ENCODE measurements around the gene IFT80. TPM values are rescaled to one million over a fixed set of nuclear protein-coding genes. Genes with fewer than 3 reads are reported as not detected.

IFT80 gene
- total and polyA plus RNA-seq, 2 experiments from 2014 or later = 14.1 to 33.0 TPM

DNA sequence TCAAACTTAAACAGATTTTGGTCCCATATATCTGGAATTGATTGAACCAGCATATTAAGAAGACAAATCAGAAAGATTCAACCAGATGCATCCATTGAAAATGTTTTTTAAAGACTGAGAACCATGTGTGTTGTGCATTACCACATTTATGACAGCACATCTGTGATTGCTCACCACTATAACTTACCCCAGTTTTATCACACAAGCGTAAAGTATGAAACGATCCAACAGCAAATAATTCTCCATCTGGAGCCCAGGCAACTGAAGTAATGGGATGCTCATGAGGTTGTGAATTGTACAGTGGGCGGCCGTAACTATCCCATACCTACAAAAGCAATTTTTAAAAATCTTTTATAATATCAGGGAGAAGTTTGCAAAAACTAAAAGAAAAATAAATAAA, 43.2 kb downstream of the IFT80 start:
- H3K4me1 Mint-ChIP-seq = peaks cover 2% of the 10 kb centered on the region; the same call in 1 of the 3 replicates
- peaks cover 3% of the 10 kb centered on the region; the same call in 1 of the 2 replicates for H4K20me1 ChIP-seq (replicated peaks; ENCODE audit: insufficient read depth)
- no peaks in the 10 kb centered on the region for H3K4me1 ChIP-seq (ENCODE audit: insufficient read depth)
- no peak overlapping the region for H2AFZ ChIP-seq
- H3K79me2 ChIP-seq (replicated peaks; ENCODE audit: insufficient read depth) = no peaks in the 10 kb centered on the region
- ATAC-seq (no peak), DNase-seq (ENCODE audit: low spot score) (no peak)
- no peaks in the 10 kb centered on the region for H3F3A ChIP-seq (replicated peaks; ENCODE audit: low read depth)
- peaks cover 6% of the 10 kb centered on the region; the same call in 2 of the 3 replicates for H3K36me3 Mint-ChIP-seq (ENCODE audit: low read depth)
- TF ChIP-seq POLR2AphosphoS5 (IDR thresholded peaks at IDR 0.05; ENCODE audit: low read depth) (no peak), EZH2 (IDR thresholded peaks at IDR 0.05; ENCODE audit: low read depth, unreplicated experiment) (no peak), ZNF331 (CRISPR knock-in tag; IDR thresholded peaks at IDR 0.05; ENCODE audit: low read depth) (no peak), ZNF114 (CRISPR knock-in tag; IDR thresholded peaks at IDR 0.05) (no peak), NANOG (IDR thresholded peaks at IDR 0.05; ENCODE audit: borderline replicate concordance) (no peak), JUNB (IDR thresholded peaks at IDR 0.05; ENCODE audit: unreplicated experiment) (no peak), EZH2phosphoT487 (IDR thresholded peaks at IDR 0.05; ENCODE audit: unreplicated experiment) (no peak), STAT1 (IDR thresholded peaks at IDR 0.05; ENCODE audit: unreplicated experiment) (no peak), CREB1 (CRISPR knock-in tag; IDR thresholded peaks at IDR 0.05; ENCODE audit: low read depth) (no peak)
- TF ChIP-seq, protein P1, sequence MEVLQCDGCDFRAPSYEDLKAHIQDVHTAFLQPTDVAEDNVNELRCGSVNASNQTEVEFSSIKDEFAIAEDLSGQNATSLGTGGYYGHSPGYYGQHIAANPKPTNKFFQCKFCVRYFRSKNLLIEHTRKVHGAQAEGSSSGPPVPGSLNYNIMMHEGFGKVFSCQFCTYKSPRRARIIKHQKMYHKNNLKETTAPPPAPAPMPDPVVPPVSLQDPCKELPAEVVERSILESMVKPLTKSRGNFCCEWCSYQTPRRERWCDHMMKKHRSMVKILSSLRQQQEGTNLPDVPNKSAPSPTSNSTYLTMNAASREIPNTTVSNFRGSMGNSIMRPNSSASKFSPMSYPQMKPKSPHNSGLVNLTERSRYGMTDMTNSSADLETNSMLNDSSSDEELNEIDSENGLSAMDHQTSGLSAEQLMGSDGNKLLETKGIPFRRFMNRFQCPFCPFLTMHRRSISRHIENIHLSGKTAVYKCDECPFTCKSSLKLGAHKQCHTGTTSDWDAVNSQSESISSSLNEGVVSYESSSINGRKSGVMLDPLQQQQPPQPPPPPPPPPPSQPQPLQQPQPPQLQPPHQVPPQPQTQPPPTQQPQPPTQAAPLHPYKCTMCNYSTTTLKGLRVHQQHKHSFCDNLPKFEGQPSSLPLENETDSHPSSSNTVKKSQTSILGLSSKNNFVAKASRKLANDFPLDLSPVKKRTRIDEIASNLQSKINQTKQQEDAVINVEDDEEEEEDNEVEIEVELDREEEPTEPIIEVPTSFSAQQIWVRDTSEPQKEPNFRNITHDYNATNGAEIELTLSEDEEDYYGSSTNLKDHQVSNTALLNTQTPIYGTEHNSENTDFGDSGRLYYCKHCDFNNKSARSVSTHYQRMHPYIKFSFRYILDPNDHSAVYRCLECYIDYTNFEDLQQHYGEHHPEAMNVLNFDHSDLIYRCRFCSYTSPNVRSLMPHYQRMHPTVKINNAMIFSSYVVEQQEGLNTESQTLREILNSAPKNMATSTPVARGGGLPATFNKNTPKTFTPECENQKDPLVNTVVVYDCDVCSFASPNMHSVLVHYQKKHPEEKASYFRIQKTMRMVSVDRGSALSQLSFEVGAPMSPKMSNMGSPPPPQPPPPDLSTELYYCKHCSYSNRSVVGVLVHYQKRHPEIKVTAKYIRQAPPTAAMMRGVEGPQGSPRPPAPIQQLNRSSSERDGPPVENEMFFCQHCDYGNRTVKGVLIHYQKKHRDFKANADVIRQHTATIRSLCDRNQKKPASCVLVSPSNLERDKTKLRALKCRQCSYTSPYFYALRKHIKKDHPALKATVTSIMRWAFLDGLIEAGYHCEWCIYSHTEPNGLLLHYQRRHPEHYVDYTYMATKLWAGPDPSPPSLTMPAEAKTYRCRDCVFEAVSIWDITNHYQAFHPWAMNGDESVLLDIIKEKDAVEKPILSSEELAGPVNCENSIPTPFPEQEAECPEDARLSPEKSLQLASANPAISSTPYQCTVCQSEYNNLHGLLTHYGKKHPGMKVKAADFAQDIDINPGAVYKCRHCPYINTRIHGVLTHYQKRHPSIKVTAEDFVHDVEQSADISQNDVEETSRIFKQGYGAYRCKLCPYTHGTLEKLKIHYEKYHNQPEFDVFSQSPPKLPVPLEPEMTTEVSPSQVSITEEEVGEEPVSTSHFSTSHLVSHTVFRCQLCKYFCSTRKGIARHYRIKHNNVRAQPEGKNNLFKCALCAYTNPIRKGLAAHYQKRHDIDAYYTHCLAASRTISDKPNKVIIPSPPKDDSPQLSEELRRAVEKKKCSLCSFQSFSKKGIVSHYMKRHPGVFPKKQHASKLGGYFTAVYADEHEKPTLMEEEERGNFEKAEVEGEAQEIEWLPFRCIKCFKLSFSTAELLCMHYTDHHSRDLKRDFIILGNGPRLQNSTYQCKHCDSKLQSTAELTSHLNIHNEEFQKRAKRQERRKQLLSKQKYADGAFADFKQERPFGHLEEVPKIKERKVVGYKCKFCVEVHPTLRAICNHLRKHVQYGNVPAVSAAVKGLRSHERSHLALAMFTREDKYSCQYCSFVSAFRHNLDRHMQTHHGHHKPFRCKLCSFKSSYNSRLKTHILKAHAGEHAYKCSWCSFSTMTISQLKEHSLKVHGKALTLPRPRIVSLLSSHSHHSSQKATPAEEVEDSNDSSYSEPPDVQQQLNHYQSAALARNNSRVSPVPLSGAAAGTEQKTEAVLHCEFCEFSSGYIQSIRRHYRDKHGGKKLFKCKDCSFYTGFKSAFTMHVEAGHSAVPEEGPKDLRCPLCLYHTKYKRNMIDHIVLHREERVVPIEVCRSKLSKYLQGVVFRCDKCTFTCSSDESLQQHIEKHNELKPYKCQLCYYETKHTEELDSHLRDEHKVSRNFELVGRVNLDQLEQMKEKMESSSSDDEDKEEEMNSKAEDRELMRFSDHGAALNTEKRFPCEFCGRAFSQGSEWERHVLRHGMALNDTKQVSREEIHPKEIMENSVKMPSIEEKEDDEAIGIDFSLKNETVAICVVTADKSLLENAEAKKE (CRISPR knock-in tag; IDR thresholded peaks at IDR 0.05) = no peak
- TF ChIP-seq, protein P2, sequence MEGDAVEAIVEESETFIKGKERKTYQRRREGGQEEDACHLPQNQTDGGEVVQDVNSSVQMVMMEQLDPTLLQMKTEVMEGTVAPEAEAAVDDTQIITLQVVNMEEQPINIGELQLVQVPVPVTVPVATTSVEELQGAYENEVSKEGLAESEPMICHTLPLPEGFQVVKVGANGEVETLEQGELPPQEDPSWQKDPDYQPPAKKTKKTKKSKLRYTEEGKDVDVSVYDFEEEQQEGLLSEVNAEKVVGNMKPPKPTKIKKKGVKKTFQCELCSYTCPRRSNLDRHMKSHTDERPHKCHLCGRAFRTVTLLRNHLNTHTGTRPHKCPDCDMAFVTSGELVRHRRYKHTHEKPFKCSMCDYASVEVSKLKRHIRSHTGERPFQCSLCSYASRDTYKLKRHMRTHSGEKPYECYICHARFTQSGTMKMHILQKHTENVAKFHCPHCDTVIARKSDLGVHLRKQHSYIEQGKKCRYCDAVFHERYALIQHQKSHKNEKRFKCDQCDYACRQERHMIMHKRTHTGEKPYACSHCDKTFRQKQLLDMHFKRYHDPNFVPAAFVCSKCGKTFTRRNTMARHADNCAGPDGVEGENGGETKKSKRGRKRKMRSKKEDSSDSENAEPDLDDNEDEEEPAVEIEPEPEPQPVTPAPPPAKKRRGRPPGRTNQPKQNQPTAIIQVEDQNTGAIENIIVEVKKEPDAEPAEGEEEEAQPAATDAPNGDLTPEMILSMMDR (conservative IDR thresholded peaks at IDR 0.05; ENCODE audit: low read depth in 2 of 2) = no peak
- TF ChIP-seq, protein P3, sequence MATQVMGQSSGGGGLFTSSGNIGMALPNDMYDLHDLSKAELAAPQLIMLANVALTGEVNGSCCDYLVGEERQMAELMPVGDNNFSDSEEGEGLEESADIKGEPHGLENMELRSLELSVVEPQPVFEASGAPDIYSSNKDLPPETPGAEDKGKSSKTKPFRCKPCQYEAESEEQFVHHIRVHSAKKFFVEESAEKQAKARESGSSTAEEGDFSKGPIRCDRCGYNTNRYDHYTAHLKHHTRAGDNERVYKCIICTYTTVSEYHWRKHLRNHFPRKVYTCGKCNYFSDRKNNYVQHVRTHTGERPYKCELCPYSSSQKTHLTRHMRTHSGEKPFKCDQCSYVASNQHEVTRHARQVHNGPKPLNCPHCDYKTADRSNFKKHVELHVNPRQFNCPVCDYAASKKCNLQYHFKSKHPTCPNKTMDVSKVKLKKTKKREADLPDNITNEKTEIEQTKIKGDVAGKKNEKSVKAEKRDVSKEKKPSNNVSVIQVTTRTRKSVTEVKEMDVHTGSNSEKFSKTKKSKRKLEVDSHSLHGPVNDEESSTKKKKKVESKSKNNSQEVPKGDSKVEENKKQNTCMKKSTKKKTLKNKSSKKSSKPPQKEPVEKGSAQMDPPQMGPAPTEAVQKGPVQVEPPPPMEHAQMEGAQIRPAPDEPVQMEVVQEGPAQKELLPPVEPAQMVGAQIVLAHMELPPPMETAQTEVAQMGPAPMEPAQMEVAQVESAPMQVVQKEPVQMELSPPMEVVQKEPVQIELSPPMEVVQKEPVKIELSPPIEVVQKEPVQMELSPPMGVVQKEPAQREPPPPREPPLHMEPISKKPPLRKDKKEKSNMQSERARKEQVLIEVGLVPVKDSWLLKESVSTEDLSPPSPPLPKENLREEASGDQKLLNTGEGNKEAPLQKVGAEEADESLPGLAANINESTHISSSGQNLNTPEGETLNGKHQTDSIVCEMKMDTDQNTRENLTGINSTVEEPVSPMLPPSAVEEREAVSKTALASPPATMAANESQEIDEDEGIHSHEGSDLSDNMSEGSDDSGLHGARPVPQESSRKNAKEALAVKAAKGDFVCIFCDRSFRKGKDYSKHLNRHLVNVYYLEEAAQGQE (IDR thresholded peaks at IDR 0.05; ENCODE audit: unreplicated experiment) = no peak
- TF ChIP-seq, protein P4, sequence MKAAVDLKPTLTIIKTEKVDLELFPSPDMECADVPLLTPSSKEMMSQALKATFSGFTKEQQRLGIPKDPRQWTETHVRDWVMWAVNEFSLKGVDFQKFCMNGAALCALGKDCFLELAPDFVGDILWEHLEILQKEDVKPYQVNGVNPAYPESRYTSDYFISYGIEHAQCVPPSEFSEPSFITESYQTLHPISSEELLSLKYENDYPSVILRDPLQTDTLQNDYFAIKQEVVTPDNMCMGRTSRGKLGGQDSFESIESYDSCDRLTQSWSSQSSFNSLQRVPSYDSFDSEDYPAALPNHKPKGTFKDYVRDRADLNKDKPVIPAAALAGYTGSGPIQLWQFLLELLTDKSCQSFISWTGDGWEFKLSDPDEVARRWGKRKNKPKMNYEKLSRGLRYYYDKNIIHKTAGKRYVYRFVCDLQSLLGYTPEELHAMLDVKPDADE (IDR thresholded peaks at IDR 0.05) = no peak
- H3K4me3 ChIP-seq = no peak overlapping the region
- H3K4me3 Mint-ChIP-seq = no peak overlapping the region
- H3K27ac ChIP-seq (ENCODE audit: low read depth) = no peak overlapping the region
- no peaks in the 10 kb centered on the region for H3K27me3 ChIP-seq (ENCODE audit: insufficient read depth)
- H3K27me3 Mint-ChIP-seq (ENCODE audit: insufficient read depth, low read depth, poor library complexity) = no peaks in the 10 kb centered on the region
- no peak overlapping the region for H3K4me2 ChIP-seq
- H3K36me3 ChIP-seq (ENCODE audit: insufficient read depth) = no peaks in the 10 kb centered on the region
- no peak overlapping the region for H3K27ac Mint-ChIP-seq
- H3K9me3 Mint-ChIP-seq = no peaks in the 10 kb centered on the region
- no peaks in the 10 kb centered on the region for H3K9me2 ChIP-seq (ENCODE audit: insufficient read depth)

Data from GM23338 (cell line).